PC-3 (cell line): ENCODE measurements around the gene NR5A2. TPM values are rescaled to one million over a fixed set of nuclear protein-coding genes. Genes with fewer than 3 reads are reported as not detected.
A peak's percentile ranks its signal among the peaks of the same experiment; 100 is the strongest.

Source experiments
- ATAC-seq: fragments of 200-7000 bp; cut with Tn5 transposase; 2 replicates; pipeline ENCODE4 v1.9.1; 2020; ENCODE audit warnings: mild to moderate bottlenecking, moderate library complexity
- BruUV-seq: library from RNA; stranded (reverse); fragments of 400-500 nt; replicated peaks from 2 replicates; lab custom pipeline; 2021; lab: Mats Ljungman, UMichigan
- CTCF ChIA-PET: fragments of 300-600 bp; sonication (Branson Sonifier 250); formaldehyde crosslinking; loops from one replicate; lab custom pipeline; 2022; ENCODE audit warnings: antibody characterized with exemption; lab: Charles Lee
- POLR2A ChIA-PET: fragments of 300-600 bp; sonication (Branson Sonifier 250); formaldehyde crosslinking; loops from one replicate; lab custom pipeline; 2022; ENCODE audit warnings: antibody characterized with exemption; ENCODE audit not compliant: unreplicated experiment; lab: Charles Lee
- DNase-seq: peaks from one replicate; pipeline ENCODE4 v3.0.0-alpha.2; 2015
- H2AFZ ChIP-seq: fragments of 300-600 bp; sonication (generic); 2 replicates; pipeline ENCODE4 v1.6.0; 2016; ENCODE audit warnings: antibody characterized with exemption, low read length
- H3F3A ChIP-seq: fragments of 300-600 bp; sonication (generic); one replicate; pipeline ENCODE4 v1.6.0; 2017; ENCODE audit warnings: antibody characterized with exemption, low read length, control low read depth, mild to moderate bottlenecking; ENCODE audit not compliant: unreplicated experiment
- H3K27ac ChIP-seq: fragments of 300-600 bp; sonication (generic); 2 replicates; pipeline ENCODE4 v1.5.1; 2016; ENCODE audit warnings: mild to moderate bottlenecking, low read length
- H3K27me3 ChIP-seq: fragments of 300-600 bp; sonication (generic); 2 replicates; pipeline ENCODE4 v1.6.1; 2016; ENCODE audit warnings: low read length, mixed read lengths
- H3K36me3 ChIP-seq: fragments of 300-600 bp; sonication (generic); 2 replicates; pipeline ENCODE4 v1.6.1; 2016; ENCODE audit warnings: low read depth, mixed run types, low read length, mixed read lengths
- H3K4me1 ChIP-seq: fragments of 300-600 bp; sonication (generic); 2 replicates; pipeline ENCODE4 v1.5.1; 2016; ENCODE audit warnings: low read length; ENCODE audit not compliant: insufficient read depth
- H3K4me2 ChIP-seq: fragments of 300-600 bp; sonication (generic); 2 replicates; pipeline ENCODE4 v1.6.0; 2016; ENCODE audit warnings: low read length
- H3K4me3 ChIP-seq: fragments of 300-600 bp; sonication (generic); 2 replicates; pipeline ENCODE4 v1.5.1; 2016; ENCODE audit warnings: mild to moderate bottlenecking, low read length, mixed read lengths
- H3K79me2 ChIP-seq: fragments of 300-600 bp; sonication (generic); 2 replicates; pipeline ENCODE4 v1.6.1; 2017; ENCODE audit warnings: low read length, mixed read lengths
- H3K9ac ChIP-seq: fragments of 300-600 bp; sonication (generic); 2 replicates; pipeline ENCODE4 v1.6.0; 2016; ENCODE audit warnings: mild to moderate bottlenecking, low read length
- H3K9me2 ChIP-seq: fragments of 300-600 bp; sonication (generic); replicated peaks from 2 replicates; pipeline ENCODE4 v1.6.1; 2016; ENCODE audit warnings: mixed run types, low read length, mixed read lengths
- H3K9me3 ChIP-seq: fragments of 300-600 bp; sonication (generic); 2 replicates; pipeline ENCODE4 v1.6.1; 2016; ENCODE audit warnings: low read length, mixed read lengths
- H4K20me1 ChIP-seq: fragments of 300-600 bp; sonication (generic); 2 replicates; pipeline ENCODE4 v1.6.1; 2016; ENCODE audit warnings: low read length, mixed read lengths
- EZH2 ChIP-seq: fragments of 300-600 bp; sonication (generic); IDR thresholded peaks from one replicate; pipeline ENCODE4 v1.6.1; 2017; ENCODE audit warnings: antibody characterized with exemption, mild to moderate bottlenecking, low read length; ENCODE audit not compliant: unreplicated experiment
- EZH2phosphoT487 ChIP-seq: fragments of 300-600 bp; sonication (generic); IDR thresholded peaks from 2 replicates; pipeline ENCODE4 v1.6.1; 2018; ENCODE audit warnings: mild to moderate bottlenecking, antibody characterized with exemption, low read length, borderline replicate concordance
- intact Hi-C: fragments of 100-400 bp; cut with micrococcal nuclease; formaldehyde crosslinking; loops from 2 replicates; pipeline ENCODE4 v1.9.0; 2023
- total RNA-seq: library from RNA; depleted of rRNA; stranded (reverse); fragments of >200 nt; gene quantifications from 2 replicates; pipeline ENCODE4 v1.2.3, GENCODE V29; 2014
- TF ChIP-seq, protein P1 (sequence below): fragments of 300-600 bp; sonication (generic); conservative IDR thresholded peaks from 2 replicates; pipeline ENCODE4 v1.5.1; 2017; ENCODE audit warnings: antibody characterized with exemption, low read depth, mild to moderate bottlenecking, low read length

Gene NR5A2
- total RNA-seq, 1 experiment from 2014 or later, result 0.36 TPM

DNA sequence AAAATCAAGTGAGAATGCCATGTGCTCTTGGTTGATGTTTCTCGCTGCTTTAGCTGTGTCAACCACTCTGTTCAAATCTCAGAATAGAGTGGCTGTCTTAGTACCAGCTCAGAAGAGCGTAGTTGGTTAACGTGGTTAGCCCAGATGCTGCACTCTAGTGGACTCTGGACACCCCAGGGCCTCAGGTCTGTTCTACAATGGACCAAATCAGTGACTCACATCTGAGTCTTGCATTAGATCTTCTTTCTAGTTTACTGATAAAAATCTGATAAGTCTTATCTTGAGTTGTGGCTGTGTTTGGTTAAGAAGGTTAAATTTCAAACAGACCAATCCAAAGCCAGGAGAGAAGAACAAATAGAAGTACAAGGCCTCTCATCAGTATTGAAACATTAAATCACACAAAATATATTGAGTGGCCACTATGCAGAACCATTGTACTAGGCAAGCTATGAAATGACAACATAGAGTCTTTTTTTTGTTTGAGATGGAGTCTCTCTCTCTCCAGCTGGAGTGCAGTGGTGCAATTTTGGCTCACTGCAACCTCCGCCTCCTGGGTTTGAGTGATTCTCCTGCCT is 104.1 kb downstream of the NR5A2 start:
- no TSS peak for BruUV-seq
- TF ChIP-seq EZH2phosphoT487 (no peak), EZH2 (no peak)
- TF ChIP-seq, protein P1, sequence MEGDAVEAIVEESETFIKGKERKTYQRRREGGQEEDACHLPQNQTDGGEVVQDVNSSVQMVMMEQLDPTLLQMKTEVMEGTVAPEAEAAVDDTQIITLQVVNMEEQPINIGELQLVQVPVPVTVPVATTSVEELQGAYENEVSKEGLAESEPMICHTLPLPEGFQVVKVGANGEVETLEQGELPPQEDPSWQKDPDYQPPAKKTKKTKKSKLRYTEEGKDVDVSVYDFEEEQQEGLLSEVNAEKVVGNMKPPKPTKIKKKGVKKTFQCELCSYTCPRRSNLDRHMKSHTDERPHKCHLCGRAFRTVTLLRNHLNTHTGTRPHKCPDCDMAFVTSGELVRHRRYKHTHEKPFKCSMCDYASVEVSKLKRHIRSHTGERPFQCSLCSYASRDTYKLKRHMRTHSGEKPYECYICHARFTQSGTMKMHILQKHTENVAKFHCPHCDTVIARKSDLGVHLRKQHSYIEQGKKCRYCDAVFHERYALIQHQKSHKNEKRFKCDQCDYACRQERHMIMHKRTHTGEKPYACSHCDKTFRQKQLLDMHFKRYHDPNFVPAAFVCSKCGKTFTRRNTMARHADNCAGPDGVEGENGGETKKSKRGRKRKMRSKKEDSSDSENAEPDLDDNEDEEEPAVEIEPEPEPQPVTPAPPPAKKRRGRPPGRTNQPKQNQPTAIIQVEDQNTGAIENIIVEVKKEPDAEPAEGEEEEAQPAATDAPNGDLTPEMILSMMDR, result peak; percentile 38; the same call in 1 of the 2 replicates
- Histone ChIP-seq H3K9me2 (no peaks in the 10 kb centered on the region), H3K36me3 (no peaks in the 10 kb centered on the region), H3K27ac (no peak overlapping the region), H4K20me1 (no peaks in the 10 kb centered on the region), H3K27me3 (no peaks in the 10 kb centered on the region), H3K4me2 (no peak overlapping the region), H3K4me3 (no peak overlapping the region), H3K9me3 (no peaks in the 10 kb centered on the region), H3F3A (no peaks in the 10 kb centered on the region), H3K9ac (no peak overlapping the region), H3K79me2 (no peaks in the 10 kb centered on the region), H2AFZ (no peak overlapping the region), H3K4me1 (peaks cover 29% of the 10 kb centered on the region)
- intact Hi-C loops, result loop anchor here (2.0 to 5.0 kb wide), 2 partner anchors 41 to 104 kb away; partner anchors contain the start of gene NR5A2
- DNase-seq (peak; percentile 43), ATAC-seq (no peak)
- ChIA-PET CTCF (no interaction called here), POLR2A (no interaction called here)

DNA sequence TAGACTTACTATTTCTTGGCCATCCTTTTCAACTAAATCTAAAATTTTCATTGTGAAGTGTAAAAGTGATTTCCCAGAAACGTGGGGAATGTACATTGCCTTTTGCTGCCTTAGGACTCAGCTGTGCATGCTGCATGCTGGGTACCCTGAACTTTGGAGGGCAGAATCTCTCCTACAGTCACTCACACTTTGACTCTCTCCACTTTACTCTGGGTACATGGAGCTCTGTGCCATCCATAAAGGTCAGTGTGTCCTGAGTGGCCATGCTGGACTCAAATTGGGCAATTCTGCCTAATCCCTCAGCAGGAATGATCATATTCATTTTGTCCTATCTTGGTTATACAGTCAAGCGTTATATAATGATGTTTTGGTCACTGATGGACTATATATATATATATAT is 105.6 kb downstream of the NR5A2 start:
- intact Hi-C loops, result loop anchor here (5.0 kb wide), 1 partner anchor 106 kb away; the partner anchor contains the start of gene NR5A2
- Histone ChIP-seq H2AFZ (no peak overlapping the region), H3K27me3 (no peaks in the 10 kb centered on the region), H3K36me3 (no peaks in the 10 kb centered on the region), H3K27ac (no peak overlapping the region), H3K4me2 (no peak overlapping the region), H4K20me1 (no peaks in the 10 kb centered on the region), H3K9me3 (no peaks in the 10 kb centered on the region), H3K9me2 (no peaks in the 10 kb centered on the region), H3K9ac (no peak overlapping the region), H3F3A (no peaks in the 10 kb centered on the region), H3K79me2 (no peaks in the 10 kb centered on the region), H3K4me3 (no peak overlapping the region), H3K4me1 (peaks cover 29% of the 10 kb centered on the region)
- TF ChIP-seq, protein P1, result no peak
- TF ChIP-seq EZH2phosphoT487 (no peak), EZH2 (no peak)
- no TSS peak for BruUV-seq
- DNase-seq (no peak), ATAC-seq (no peak)
- ChIA-PET CTCF (no interaction called here), POLR2A (no interaction called here)

DNA sequence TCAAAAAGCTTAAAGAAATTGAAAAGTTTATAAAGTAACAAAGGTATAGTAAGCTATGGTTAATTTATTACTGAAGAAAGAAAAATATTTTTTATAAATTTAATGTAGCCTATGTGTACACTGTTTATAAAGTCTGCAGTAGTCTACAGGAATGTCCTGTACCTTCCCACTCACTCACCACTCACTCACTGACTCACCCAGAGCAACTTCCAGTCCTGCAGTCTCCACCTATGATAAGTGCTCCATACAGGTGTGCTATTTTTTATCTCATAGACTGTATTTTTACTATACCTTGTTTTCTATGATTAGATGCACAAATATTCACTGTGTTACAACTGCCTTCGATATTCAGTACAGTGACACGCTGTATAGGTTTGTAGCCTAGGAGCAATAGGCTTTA is 106.6 kb downstream of the NR5A2 start:
- BruUV-seq, result no TSS peak
- intact Hi-C loops, result loop anchor here (5.0 kb wide), 1 partner anchor 107 kb away; the partner anchor contains the start of gene NR5A2

More for the DNA sequence above, 106.6 kb downstream of the NR5A2 start:
- ChIA-PET CTCF (interaction anchor here (0.6 kb wide), 1 partner anchor 437 kb away, joined by 5 read pairs; no protein-coding TSS in a partner anchor), POLR2A (no interaction called here)
- DNase-seq (peak; percentile 88), ATAC-seq (peak; percentile 96)
- Histone ChIP-seq H3K9ac (no peak overlapping the region), H3K36me3 (no peaks in the 10 kb centered on the region), H3K4me3 (no peak overlapping the region), H3K27me3 (no peaks in the 10 kb centered on the region), H3K4me1 (peaks cover 29% of the 10 kb centered on the region), H3K79me2 (no peaks in the 10 kb centered on the region), H3F3A (no peaks in the 10 kb centered on the region), H3K27ac (no peak overlapping the region), H4K20me1 (no peaks in the 10 kb centered on the region), H3K9me2 (no peaks in the 10 kb centered on the region), H3K4me2 (0 out of 2 replicates have a peak overlapping the region, but pooled peaks have one; percentile 3), H2AFZ (no peak overlapping the region), H3K9me3 (no peaks in the 10 kb centered on the region)
- TF ChIP-seq EZH2phosphoT487 (no peak), EZH2 (no peak)
- TF ChIP-seq, protein P1, result no peak
